ENCODE measurements around the gene TFB2M.

Gene TFB2M

DNA sequence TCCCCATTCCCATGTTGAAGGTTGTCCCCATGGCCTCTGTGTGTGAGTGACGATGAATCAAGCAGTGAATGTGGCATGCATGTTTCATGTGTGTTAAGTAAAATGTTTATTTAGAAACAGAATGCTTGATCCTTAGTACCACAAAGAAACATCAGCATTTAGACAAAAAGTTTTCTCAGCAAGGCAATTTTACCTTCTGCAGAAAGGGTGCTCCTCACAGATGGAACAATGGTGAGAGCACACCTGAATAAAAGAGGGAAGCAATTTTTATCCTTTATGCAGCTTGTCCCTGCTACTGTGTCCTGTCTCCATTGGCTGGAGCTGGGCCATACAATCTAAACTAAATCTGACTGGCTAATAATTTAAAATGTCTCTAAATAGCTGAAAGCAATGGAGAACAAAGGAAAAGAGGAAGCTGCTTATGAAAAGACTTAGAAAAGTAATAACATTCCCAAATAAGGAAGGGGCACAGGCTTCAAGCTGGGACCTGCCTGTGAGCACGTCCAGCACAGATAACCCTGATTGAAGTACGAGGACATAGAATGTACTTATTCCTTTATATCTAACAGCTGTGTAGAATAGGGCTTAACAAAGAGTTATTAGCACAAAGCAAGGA lies 50.6 kb downstream of the TFB2M start:
- no peak for TF ChIP-seq CTCF (IDR thresholded peaks at IDR 0.05; ENCODE audit: control insufficient read depth, extremely low read depth, insufficient read depth)
- H3K4me3 ChIP-seq (ENCODE audit: low read depth, low read length) = no peak overlapping the region
- no peak for DNase-seq (ENCODE audit: low read depth)

GRCh38 chr1:246513619-246514343 lies 52.3 kb downstream of the TFB2M start:
- TF ChIP-seq CTCF (IDR thresholded peaks at IDR 0.05; ENCODE audit: control insufficient read depth, extremely low read depth, insufficient read depth) = no peak
- no peak for DNase-seq (ENCODE audit: low read depth)
- H3K4me3 ChIP-seq (ENCODE audit: low read depth, low read length) = no peak overlapping the region

DNA sequence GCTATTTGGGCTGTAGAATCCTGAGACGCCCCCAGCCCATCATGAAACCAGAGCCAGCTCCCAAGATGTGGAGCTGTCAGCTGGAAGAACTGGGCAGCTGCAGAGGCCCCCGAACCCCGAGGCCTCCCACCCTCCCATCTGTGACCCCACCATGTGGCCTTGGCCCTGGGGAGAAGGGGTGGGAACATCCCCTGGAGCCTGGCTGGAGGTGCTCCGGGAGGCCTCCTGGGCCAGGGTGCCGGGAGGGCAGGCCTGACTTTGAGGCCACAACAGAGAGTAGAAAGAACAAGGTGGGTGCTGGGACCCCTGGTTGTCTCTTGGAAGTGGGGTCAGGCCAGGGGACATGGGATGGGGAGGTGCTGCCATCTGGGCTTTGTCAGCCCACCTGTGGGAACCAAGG lies 53.0 kb downstream of the TFB2M start:
- DNase-seq (ENCODE audit: low read depth) = no peak
- H3K4me3 ChIP-seq (ENCODE audit: low read depth, low read length) = no peak overlapping the region
- TF ChIP-seq CTCF (IDR thresholded peaks at IDR 0.05; ENCODE audit: control insufficient read depth, extremely low read depth, insufficient read depth) = no peak

GRCh38 chr1:246512635-246513034 lies 53.4 kb downstream of the TFB2M start:
- no peak for DNase-seq (ENCODE audit: low read depth)
- no peak for TF ChIP-seq CTCF (IDR thresholded peaks at IDR 0.05; ENCODE audit: control insufficient read depth, extremely low read depth, insufficient read depth)
- no peak overlapping the region for H3K4me3 ChIP-seq (ENCODE audit: low read depth, low read length)

GRCh38 chr1:246512230-246512629 lies 53.8 kb downstream of the TFB2M start:
- no peak overlapping the region for H3K4me3 ChIP-seq (ENCODE audit: low read depth, low read length)
- DNase-seq (ENCODE audit: low read depth) = no peak
- TF ChIP-seq CTCF (IDR thresholded peaks at IDR 0.05; ENCODE audit: control insufficient read depth, extremely low read depth, insufficient read depth) = no peak

GRCh38 chr1:246511203-246511602 lies 54.9 kb downstream of the TFB2M start:
- TF ChIP-seq CTCF (IDR thresholded peaks at IDR 0.05; ENCODE audit: control insufficient read depth, extremely low read depth, insufficient read depth) = no peak
- DNase-seq (ENCODE audit: low read depth) = no peak
- H3K4me3 ChIP-seq (ENCODE audit: low read depth, low read length) = no peak overlapping the region
